Fibroblast of skin of left quadriceps (primary cell): Measurements from ENCODE around the gene FGF1.

Experiments
- DNase-seq, 2 experiments: peaks; one replicate each; pipeline ENCODE4 v3.0.0-alpha.2; 2013; ENCODE audit warnings: low read depth in 2 of 2

FGF1 gene

GRCh38 chr5:142542906-142543305, 143.0 kb downstream of the FGF1 start:
- DNase-seq, result no peak
